ENCODE results near the gene OBSCN. TPM values are rescaled to one million over a fixed set of nuclear protein-coding genes. Genes with fewer than 3 reads are reported as not detected.

OBSCN gene
- total and polyA plus RNA-seq, 11 donors, result 155 to 524 (median 354) TPM

DNA sequence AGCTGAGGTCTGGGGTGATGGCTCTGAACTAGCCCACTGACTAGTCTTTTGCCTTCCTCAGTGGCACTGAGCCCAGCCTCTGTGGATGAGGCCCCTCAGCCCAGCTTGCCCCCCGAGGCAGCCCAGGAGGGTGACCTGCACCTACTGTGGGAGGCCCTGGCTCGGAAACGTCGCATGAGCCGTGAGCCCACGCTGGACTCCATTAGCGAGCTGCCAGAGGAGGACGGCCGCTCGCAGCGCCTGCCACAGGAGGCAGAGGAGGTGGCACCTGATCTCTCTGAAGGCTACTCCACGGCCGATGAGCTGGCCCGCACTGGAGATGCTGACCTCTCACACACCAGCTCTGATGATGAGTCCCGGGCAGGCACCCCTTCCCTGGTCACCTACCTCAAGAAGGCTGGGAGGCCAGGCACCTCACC lies 111.0 kb downstream of the OBSCN start:
- no peak overlapping the region for H3K4me3 ChIP-seq
- 95 to 100% (median 96%) methylated on average over 1 to 15 of the region's 15 CpGs for WGBS, 4 donors
- intact Hi-C loops (cut with DNase I), result no loop called here
- no peak for ATAC-seq
- TF ChIP-seq POLR2A (IDR thresholded peaks at IDR 0.05) (no peak), CTCF (IDR thresholded peaks at IDR 0.05) (no peak)
- H3K9me3 ChIP-seq, result no peaks in the 10 kb centered on the region
- H3K27ac ChIP-seq, result no peak overlapping the region
- H3K4me1 ChIP-seq, result peaks cover 0 to 12% (median under 1%) of the 10 kb centered on the region in 12 donors
- DNase-seq, result peak in 4 of 5 donors; percentile 15 to 48 (median 28)
- H3K27me3 ChIP-seq, result no peaks in the 10 kb centered on the region
- peaks cover 0 to 84% (median 49%) of the 10 kb centered on the region in 9 donors for H3K36me3 ChIP-seq

GRCh38 chr1:228319352-228320088 lies 111.7 kb downstream of the OBSCN start:
- no peak overlapping the region for H3K27ac ChIP-seq
- ATAC-seq (no peak), DNase-seq (no peak)
- H3K36me3 ChIP-seq, result peaks cover 0 to 89% (median 56%) of the 10 kb centered on the region in 9 donors
- intact Hi-C loops (cut with DNase I), result no loop called here
- peaks cover 0 to 3% (median 0%) of the 10 kb centered on the region in 12 donors for H3K9me3 ChIP-seq
- WGBS, 4 donors, result 87 to 92% (median 89%) methylated on average over 4 of the region's 4 CpGs
- H3K4me1 ChIP-seq, result peaks cover 0 to 9% (median 0%) of the 10 kb centered on the region in 12 donors
- TF ChIP-seq CTCF (IDR thresholded peaks at IDR 0.05) (no peak), POLR2A (IDR thresholded peaks at IDR 0.05) (no peak)
- no peaks in the 10 kb centered on the region for H3K27me3 ChIP-seq
- H3K4me3 ChIP-seq, result no peak overlapping the region

DNA sequence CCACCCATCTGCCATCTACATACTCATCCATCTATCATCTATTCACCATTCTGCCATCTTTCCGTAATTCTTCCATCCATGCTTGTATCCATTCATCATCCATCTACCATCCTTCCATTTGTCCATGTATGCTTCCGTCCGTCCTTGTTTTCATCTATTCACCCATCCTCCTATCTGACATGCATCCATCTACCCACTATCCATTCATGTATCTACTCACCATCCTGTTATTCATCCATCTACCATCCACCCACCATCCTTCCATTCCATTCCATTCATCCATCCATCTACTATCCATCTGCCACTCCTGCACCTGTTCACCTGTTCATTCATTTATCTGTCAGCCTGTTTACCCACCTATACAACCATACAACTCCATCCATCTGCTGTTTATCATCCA lies 112.5 kb downstream of the OBSCN start:
- Histone ChIP-seq H3K4me3 (no peak overlapping the region), H3K27ac (no peak overlapping the region), H3K36me3 (peaks cover 0 to 98% (median 62%) of the 10 kb centered on the region in 9 donors), H3K9me3 (peaks cover 0 to 12% (median 3%) of the 10 kb centered on the region in 12 donors), H3K27me3 (no peaks in the 10 kb centered on the region), H3K4me1 (peaks cover 0 to under 1% (median 0%) of the 10 kb centered on the region in 12 donors)
- ATAC-seq (no peak), DNase-seq (no peak)
- TF ChIP-seq POLR2A (IDR thresholded peaks at IDR 0.05) (no peak), CTCF (IDR thresholded peaks at IDR 0.05) (no peak)
- 93 to 97% (median 97%) methylated on average over 3 of the region's 3 CpGs for WGBS, 4 donors
- intact Hi-C loops (cut with DNase I), result no loop called here

DNA sequence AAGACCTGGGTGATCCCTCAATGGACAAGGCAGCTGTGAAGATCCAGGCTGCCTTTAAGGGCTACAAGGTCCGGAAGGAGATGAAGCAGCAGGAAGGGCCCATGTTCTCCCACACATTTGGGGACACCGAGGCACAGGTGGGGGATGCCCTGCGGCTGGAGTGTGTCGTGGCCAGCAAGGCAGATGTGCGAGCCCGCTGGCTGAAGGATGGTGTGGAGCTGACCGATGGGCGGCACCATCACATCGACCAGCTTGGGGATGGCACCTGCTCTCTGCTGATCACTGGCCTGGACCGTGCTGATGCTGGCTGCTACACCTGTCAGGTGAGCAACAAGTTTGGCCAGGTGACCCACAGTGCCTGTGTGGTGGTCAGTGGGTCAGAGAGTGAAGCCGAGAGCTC lies 113.6 kb downstream of the OBSCN start:
- intact Hi-C loops (cut with DNase I), result no loop called here
- Histone ChIP-seq H3K36me3 (peaks cover 0 to 95% (median 68%) of the 10 kb centered on the region in 9 donors), H3K27ac (no peak overlapping the region), H3K27me3 (no peaks in the 10 kb centered on the region), H3K4me1 (no peaks in the 10 kb centered on the region), H3K4me3 (no peak overlapping the region), H3K9me3 (peaks cover 0 to 18% (median 4%) of the 10 kb centered on the region in 12 donors)
- no peak for ATAC-seq
- TF ChIP-seq CTCF (IDR thresholded peaks at IDR 0.05) (no peak), POLR2A (IDR thresholded peaks at IDR 0.05) (no peak)
- WGBS, 4 donors, result 96 to 100% (median 96%) methylated on average over 5 to 11 of the region's 11 CpGs
- peak; percentile 4 to 48 (median 12) for DNase-seq

Data from heart left ventricle (tissue), 16 donors.